ENCODE results near the gene PELI2.

- TF ChIP-seq CTCF (IDR thresholded peaks at IDR 0.05) (no peak), POLR2A (IDR thresholded peaks at IDR 0.05) (no peak)
Observed at GRCh38 chr14:56172571-56172971, 54.4 kb downstream of the PELI2 start.

Measured in lower leg skin (tissue), 3 donors.